Measurements from ENCODE around the gene MYZAP.

Gene MYZAP

GRCh38 chr15:57624730-57625129 is 33.0 kb downstream of the MYZAP start:
- TF ChIP-seq CTCF (IDR thresholded peaks at IDR 0.05; ENCODE audit: low read depth, low read length), result no peak
- no peak for DNase-seq (ENCODE audit: low read depth in 2 of 2)
- no peak overlapping the region for H3K4me3 ChIP-seq (replicated peaks in 1 of 2; ENCODE audit: low read depth in 2 of 2, low read length in 2 of 2)

GRCh38 chr15:57625703-57626448 is 34.2 kb downstream of the MYZAP start:
- DNase-seq (ENCODE audit: low read depth in 2 of 2), result no peak
- no peak for TF ChIP-seq CTCF (IDR thresholded peaks at IDR 0.05; ENCODE audit: low read depth, low read length)
- no peak overlapping the region for H3K4me3 ChIP-seq (replicated peaks in 1 of 2; ENCODE audit: low read depth in 2 of 2, low read length in 2 of 2)

GRCh38 chr15:57626713-57627440 is 35.2 kb downstream of the MYZAP start:
- TF ChIP-seq CTCF (IDR thresholded peaks at IDR 0.05; ENCODE audit: low read depth, low read length), result no peak
- no peak overlapping the region for H3K4me3 ChIP-seq (replicated peaks in 1 of 2; ENCODE audit: low read depth in 2 of 2, low read length in 2 of 2)

GRCh38 chr15:57631386-57632110 is 39.8 kb downstream of the MYZAP start:
- DNase-seq (ENCODE audit: low read depth in 2 of 2), result no peak
- TF ChIP-seq CTCF (IDR thresholded peaks at IDR 0.05; ENCODE audit: low read depth, low read length), result no peak
- H3K4me3 ChIP-seq (replicated peaks in 1 of 2; ENCODE audit: low read depth in 2 of 2, low read length in 2 of 2), result no peak overlapping the region

More at GRCh38 chr15:57626713-57627440, 35.2 kb downstream of the MYZAP start:
- DNase-seq (ENCODE audit: low read depth in 2 of 2), result no peak

GRCh38 chr15:57634290-57634689 is 42.6 kb downstream of the MYZAP start:
- no peak for DNase-seq (ENCODE audit: low read depth in 2 of 2)
- TF ChIP-seq CTCF (IDR thresholded peaks at IDR 0.05; ENCODE audit: low read depth, low read length), result no peak

GRCh38 chr15:57635300-57635909 is 43.7 kb downstream of the MYZAP start:
- H3K4me3 ChIP-seq (replicated peaks in 1 of 2; ENCODE audit: low read depth in 2 of 2, low read length in 2 of 2), result no peak overlapping the region
- no peak for TF ChIP-seq CTCF (IDR thresholded peaks at IDR 0.05; ENCODE audit: low read depth, low read length)
- DNase-seq (ENCODE audit: low read depth in 2 of 2), result no peak

More at GRCh38 chr15:57634290-57634689, 42.6 kb downstream of the MYZAP start:
- H3K4me3 ChIP-seq (replicated peaks in 1 of 2; ENCODE audit: low read depth in 2 of 2, low read length in 2 of 2), result no peak overlapping the region

Measured in cardiac fibroblast (primary cell).